Measurements from ENCODE around the gene DLG2.

DNA sequence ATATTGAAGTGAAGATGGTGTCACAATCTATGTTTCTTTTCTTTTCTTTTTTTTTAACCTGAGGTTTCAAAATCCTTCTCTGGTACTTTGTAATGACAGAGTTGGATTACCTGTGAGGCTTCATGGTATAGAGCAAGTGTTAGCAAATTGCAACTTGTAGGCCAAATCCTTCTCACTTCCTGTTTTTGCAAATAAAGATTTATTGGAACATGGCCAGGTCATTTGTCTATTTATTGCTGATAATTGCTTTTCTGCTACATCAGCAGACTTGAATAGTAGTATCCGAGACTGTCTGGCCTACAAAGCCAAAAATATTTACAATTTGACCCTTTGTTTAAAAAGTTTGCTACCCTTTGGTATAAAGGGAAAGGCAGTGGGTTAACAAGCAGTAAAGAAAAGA lies 1281.5 kb downstream of the DLG2 start:
- TF ChIP-seq, protein P1, sequence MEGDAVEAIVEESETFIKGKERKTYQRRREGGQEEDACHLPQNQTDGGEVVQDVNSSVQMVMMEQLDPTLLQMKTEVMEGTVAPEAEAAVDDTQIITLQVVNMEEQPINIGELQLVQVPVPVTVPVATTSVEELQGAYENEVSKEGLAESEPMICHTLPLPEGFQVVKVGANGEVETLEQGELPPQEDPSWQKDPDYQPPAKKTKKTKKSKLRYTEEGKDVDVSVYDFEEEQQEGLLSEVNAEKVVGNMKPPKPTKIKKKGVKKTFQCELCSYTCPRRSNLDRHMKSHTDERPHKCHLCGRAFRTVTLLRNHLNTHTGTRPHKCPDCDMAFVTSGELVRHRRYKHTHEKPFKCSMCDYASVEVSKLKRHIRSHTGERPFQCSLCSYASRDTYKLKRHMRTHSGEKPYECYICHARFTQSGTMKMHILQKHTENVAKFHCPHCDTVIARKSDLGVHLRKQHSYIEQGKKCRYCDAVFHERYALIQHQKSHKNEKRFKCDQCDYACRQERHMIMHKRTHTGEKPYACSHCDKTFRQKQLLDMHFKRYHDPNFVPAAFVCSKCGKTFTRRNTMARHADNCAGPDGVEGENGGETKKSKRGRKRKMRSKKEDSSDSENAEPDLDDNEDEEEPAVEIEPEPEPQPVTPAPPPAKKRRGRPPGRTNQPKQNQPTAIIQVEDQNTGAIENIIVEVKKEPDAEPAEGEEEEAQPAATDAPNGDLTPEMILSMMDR (IDR thresholded peaks at IDR 0.05), result no peak
- no peak for TF ChIP-seq POLR2A (IDR thresholded peaks at IDR 0.05)

Data from uterus (tissue), 2 donors.